Mucosa of rectum (tissue), 2 donors: ENCODE results near the gene SECTM1.

ENCODE experiments used
- H3K27ac ChIP-seq, 2 donors: one replicate each; pipeline ENCODE4 v1.7.0; 2013; ENCODE audit warnings: inconsistent platforms in 2 of 2, low read depth in 2 of 2, low read length in 2 of 2
- H3K27me3 ChIP-seq, 2 donors: one replicate each; pipeline ENCODE4 v1.7.0; 2013; ENCODE audit warnings: low read length in 2 of 2; ENCODE audit not compliant: control insufficient read depth in 2 of 2, insufficient read depth in 2 of 2
- H3K36me3 ChIP-seq, 2 donors: one replicate each; pipeline ENCODE4 v1.7.0; 2013; ENCODE audit warnings: low read length in 2 of 2; ENCODE audit not compliant: control insufficient read depth in 2 of 2, insufficient read depth in 2 of 2
- H3K4me1 ChIP-seq, 2 donors: one replicate each; pipeline ENCODE4 v1.7.0; 2013; ENCODE audit warnings: low read length in 2 of 2, mild to moderate bottlenecking in 1 of 2; ENCODE audit not compliant: control insufficient read depth in 2 of 2, insufficient read depth in 2 of 2
- H3K4me3 ChIP-seq, 2 donors: one replicate each; pipeline ENCODE4 v1.7.0; 2013; ENCODE audit warnings: low read length in 2 of 2
- H3K9ac ChIP-seq, 2 donors: one replicate each; pipeline ENCODE4 v1.7.0; 2013; ENCODE audit warnings: low read length in 2 of 2, low read depth in 1 of 2, mild to moderate bottlenecking in 1 of 2
- H3K9me3 ChIP-seq, 2 donors: one replicate each; pipeline ENCODE4 v1.7.0; 2013; ENCODE audit warnings: low read length in 2 of 2; ENCODE audit not compliant: control insufficient read depth in 2 of 2
- donor health status: healthy.
- donor health status: Normal muscosa, but diverticular disease.

SECTM1 gene

GRCh38 chr17:82327757-82328140 is 5.8 kb downstream of the SECTM1 start:
- H3K9me3 ChIP-seq: no peaks in the 10 kb centered on the region
- no peaks in the 10 kb centered on the region for H3K36me3 ChIP-seq
- peak overlapping the region in 1 of 2 donors; percentile 68 for H3K9ac ChIP-seq
- H3K4me1 ChIP-seq: peaks cover 46 to 70% of the 10 kb centered on the region in 2 donors
- peak overlapping the region; percentile 21 to 31 for H3K4me3 ChIP-seq
- H3K27me3 ChIP-seq: peaks cover under 1 to 5% of the 10 kb centered on the region in 2 donors
- H3K27ac ChIP-seq: peak overlapping the region; percentile 88 to 91

GRCh38 chr17:82327289-82327688 is 6.3 kb downstream of the SECTM1 start:
- H3K9ac ChIP-seq: no peak overlapping the region

GRCh38 chr17:82325286-82326180 is 8.0 kb downstream of the SECTM1 start:
- Histone ChIP-seq H3K27ac (peak overlapping the region; percentile 52 to 62), H3K9ac (peak overlapping the region in 1 of 2 donors; percentile 55), H3K36me3 (no peaks in the 10 kb centered on the region), H3K9me3 (no peaks in the 10 kb centered on the region), H3K27me3 (no peaks in the 10 kb centered on the region), H3K4me1 (peaks cover 29 to 48% of the 10 kb centered on the region in 2 donors), H3K4me3 (no peak overlapping the region)

More at GRCh38 chr17:82327289-82327688, 6.3 kb downstream of the SECTM1 start:
- Histone ChIP-seq H3K36me3 (no peaks in the 10 kb centered on the region), H3K27ac (no peak overlapping the region), H3K27me3 (peaks cover 0 to 5% of the 10 kb centered on the region in 2 donors), H3K4me1 (peaks cover 42 to 65% of the 10 kb centered on the region in 2 donors), H3K4me3 (no peak overlapping the region), H3K9me3 (no peaks in the 10 kb centered on the region)

- H3K9me3 ChIP-seq: no peaks in the 10 kb centered on the region
- peak overlapping the region in 1 of 2 donors; percentile 55 for H3K9ac ChIP-seq
- no peaks in the 10 kb centered on the region for H3K36me3 ChIP-seq
- no peaks in the 10 kb centered on the region for H3K27me3 ChIP-seq
- H3K4me3 ChIP-seq: no peak overlapping the region
- peaks cover 21 to 40% of the 10 kb centered on the region in 2 donors for H3K4me1 ChIP-seq
- peak overlapping the region; percentile 52 to 62 for H3K27ac ChIP-seq
Measured at GRCh38 chr17:82324566-82325285, 8.8 kb downstream of the SECTM1 start.

- no peak overlapping the region for H3K9ac ChIP-seq
- no peaks in the 10 kb centered on the region for H3K27me3 ChIP-seq
Measured at GRCh38 chr17:82323514-82324234, 9.9 kb downstream of the SECTM1 start.

GRCh38 chr17:82322526-82323453 is 10.8 kb downstream of the SECTM1 start:
- Histone ChIP-seq H3K36me3 (no peaks in the 10 kb centered on the region), H3K27me3 (no peaks in the 10 kb centered on the region), H3K9me3 (no peaks in the 10 kb centered on the region), H3K9ac (no peak overlapping the region), H3K4me1 (peaks cover 4 to 21% of the 10 kb centered on the region in 2 donors), H3K4me3 (no peak overlapping the region), H3K27ac (no peak overlapping the region)

More at GRCh38 chr17:82323514-82324234, 9.9 kb downstream of the SECTM1 start:
- peaks cover 12 to 29% of the 10 kb centered on the region in 2 donors for H3K4me1 ChIP-seq
- H3K27ac ChIP-seq: no peak overlapping the region
- no peaks in the 10 kb centered on the region for H3K36me3 ChIP-seq
- no peak overlapping the region for H3K4me3 ChIP-seq
- no peaks in the 10 kb centered on the region for H3K9me3 ChIP-seq

GRCh38 chr17:82321947-82322466 is 11.6 kb downstream of the SECTM1 start:
- Histone ChIP-seq H3K9me3 (no peaks in the 10 kb centered on the region), H3K27ac (no peak overlapping the region), H3K4me1 (peaks cover 4 to 14% of the 10 kb centered on the region in 2 donors), H3K9ac (no peak overlapping the region), H3K4me3 (no peak overlapping the region), H3K27me3 (no peaks in the 10 kb centered on the region), H3K36me3 (no peaks in the 10 kb centered on the region)

- Histone ChIP-seq H3K27ac (no peak overlapping the region), H3K9me3 (no peaks in the 10 kb centered on the region), H3K36me3 (no peaks in the 10 kb centered on the region), H3K4me3 (no peak overlapping the region), H3K27me3 (peaks cover under 1 to 4% of the 10 kb centered on the region in 2 donors), H3K4me1 (peaks cover 4 to 14% of the 10 kb centered on the region in 2 donors), H3K9ac (peak overlapping the region in 1 of 2 donors; percentile 19)
Measured at GRCh38 chr17:82320956-82321927, 12.3 kb downstream of the SECTM1 start.
